Measurements from ENCODE around the gene ACTR6.

Gene ACTR6

DNA sequence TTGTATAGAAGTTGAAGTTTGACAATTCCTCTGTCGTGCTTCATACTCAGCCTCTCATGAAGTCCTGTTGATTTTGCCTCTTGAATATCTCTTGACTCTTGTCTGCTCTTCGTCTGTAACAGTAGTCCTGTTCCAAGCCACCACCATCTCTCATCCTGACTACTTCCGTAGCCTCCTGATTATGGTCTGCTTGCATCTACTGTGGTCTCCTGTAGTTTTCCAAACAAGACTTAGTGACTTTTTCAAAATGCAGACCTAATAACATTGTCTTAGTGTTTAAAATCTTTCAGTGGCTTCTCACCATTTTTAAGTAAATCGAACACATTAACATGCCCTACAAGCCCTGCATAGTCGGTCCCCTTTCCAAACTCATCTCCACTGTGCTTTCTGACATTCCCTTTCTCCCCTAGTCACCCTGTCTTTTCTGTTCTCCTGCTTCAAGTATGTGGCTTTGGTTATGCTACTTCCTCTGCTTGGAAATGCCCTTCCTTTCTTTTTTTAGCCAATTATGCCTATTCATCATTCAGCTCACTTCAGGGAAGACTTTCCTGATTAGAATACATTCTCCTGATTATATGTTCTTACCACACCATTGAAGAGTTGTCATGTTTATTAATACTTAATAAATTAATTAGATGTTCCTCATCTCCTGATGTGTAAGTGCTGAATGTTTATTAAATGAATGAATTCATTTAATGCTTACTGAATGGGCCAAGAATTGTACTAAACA lies 68.4 kb downstream of the ACTR6 start:
- no peak for DNase-seq

DNA sequence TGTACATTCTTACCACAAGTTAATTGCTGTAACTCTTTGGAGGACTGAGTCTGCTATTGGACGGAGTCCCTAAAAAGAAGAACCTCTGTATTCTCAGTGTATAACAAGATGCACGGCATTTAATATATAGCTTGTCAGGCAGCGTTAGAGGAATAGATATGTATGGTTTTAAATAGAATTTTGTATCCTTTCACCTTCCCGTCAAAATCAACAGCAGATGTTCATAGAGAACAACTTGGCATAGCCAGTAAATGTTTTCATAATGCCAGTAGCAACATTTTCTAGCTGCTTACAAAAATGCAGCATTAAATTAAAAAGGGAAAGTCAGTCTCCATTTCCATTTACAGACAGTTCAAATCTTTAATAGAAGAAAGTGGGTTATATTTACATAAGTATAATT lies 73.2 kb downstream of the ACTR6 start:
- DNase-seq = no peak

All from right forelimb (tissue), 1 donor.